Kidney glomerular epithelial cell (primary cell): ENCODE data around the gene CAPN15.
"Not testable (repeated sequence)": the region's sequence is repeated elsewhere in the genome, so short reads cannot be mapped to it uniquely, and the experiment has no call there.

Source experiments
- DNase-seq: peaks from one replicate; lab custom pipeline; 2025; lab: John Stamatoyannopoulos, UW

The CAPN15 gene

GRCh38 chr16:592518-593306, 65.2 kb downstream of the CAPN15 start:
- DNase-seq = no peak

DNA sequence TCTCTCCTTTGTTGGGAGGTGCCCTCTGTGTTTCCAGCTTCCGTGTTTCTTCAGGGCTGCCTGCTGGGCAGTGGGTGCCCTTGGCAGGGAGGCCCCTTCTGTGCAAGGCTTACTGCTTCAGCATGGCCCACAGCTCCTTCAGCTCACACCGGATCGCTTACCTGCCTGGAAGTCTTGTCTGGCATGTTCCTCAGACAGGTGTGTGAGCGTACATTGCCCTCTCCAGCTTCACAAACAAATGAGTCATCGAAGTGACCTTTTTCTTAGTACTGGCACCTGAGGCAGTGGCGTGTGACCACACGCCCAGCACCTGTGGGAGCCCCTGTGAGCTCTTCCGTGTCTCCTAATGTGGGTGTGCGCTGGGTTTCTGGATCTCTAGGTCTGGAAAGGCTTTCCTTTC, 65.9 kb downstream of the CAPN15 start:
- no peak for DNase-seq

- DNase-seq = no peak
Observed at GRCh38 chr16:593807-594206, 66.3 kb downstream of the CAPN15 start.

DNA sequence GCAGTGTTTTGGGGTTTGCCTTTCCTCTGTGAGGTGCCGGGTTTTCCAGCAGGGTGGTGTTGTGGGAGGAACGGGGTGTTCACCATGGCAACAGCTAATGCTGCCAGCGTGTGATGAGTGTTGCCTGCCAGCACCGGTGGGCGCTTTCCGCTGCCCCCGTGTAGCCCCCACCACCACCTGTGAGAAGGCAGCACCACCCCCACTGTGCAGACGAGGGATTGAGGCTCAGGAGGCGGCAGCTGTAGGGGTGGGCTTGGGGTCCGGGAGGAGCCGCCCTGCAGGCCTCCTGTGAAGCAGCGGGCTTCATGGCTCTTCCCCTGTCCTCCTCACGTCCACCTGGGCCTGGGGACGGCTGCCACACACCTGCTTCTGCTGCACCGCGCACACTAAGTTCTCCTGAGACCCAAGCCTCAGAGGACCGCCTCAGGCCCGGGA, 67.6 kb downstream of the CAPN15 start:
- no peak for DNase-seq

DNA sequence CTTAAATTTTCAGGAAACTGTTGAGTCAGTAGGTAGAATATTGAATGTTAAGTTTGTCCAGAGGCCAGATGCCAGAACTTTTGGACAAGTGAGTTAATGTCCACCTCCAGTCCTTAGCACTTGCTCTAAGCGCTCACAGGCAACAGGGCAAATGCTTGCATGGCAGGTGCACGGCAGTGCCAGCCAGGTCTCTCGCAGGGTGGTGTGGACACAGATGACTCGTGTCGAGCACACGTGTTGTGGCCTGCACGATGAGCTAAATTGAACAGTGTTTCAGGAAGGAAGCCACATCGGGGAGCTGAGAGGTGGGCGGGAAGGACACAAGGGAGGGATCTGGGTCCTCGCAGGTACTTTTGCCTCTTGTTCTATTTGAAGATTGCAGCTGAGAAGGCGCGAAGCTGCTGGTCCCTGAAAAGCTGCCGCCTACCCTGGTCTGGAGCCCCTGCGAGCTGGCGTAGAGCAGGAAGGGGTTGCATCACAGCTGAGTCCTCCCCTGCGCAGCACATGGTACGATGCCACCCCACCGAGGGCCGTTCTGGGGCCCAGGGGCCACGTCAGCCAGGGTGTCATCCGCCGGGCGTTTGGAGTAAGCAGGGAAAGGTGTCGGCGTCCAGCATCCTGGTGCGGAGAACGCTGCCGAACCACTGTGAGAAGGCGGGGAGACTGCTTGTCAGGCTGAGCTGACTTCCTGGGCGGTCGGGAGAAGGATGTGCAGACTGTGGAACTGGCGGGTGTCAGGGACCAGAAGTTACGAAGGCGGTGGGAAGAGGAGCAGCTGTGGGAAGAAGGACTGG, 68.6 kb downstream of the CAPN15 start:
- DNase-seq = no peak

GRCh38 chr16:596736-597060, 69.2 kb downstream of the CAPN15 start:
- no peak for DNase-seq

- DNase-seq = not testable (repeated sequence)
Observed at GRCh38 chr16:597655-598054, 70.1 kb downstream of the CAPN15 start.

GRCh38 chr16:598823-599739, 71.6 kb downstream of the CAPN15 start:
- no peak for DNase-seq

- no peak for DNase-seq
Observed at GRCh38 chr16:600781-601180, 73.3 kb downstream of the CAPN15 start.

- DNase-seq = no peak
Observed at GRCh38 chr16:603933-604332, 76.4 kb downstream of the CAPN15 start.
